Testis (tissue), 2 donors: ENCODE results near the gene UGT1A5.

Experiments
- CTCF ChIP-seq, 3 experiments: fragments of 450-650 bp in 2 of 3; fragments of 200-600 bp in 1 of 3; sonication (generic) in 1 of 3; IDR thresholded peaks; one replicate each; pipeline ENCODE4 v1.5.1; 2016 to 2019; ENCODE audit warnings: antibody characterized with exemption in 3 of 3, mild to moderate bottlenecking in 2 of 3, moderate library complexity in 1 of 3
- POLR2A ChIP-seq: fragments of 450-650 bp; IDR thresholded peaks from one replicate; pipeline ENCODE4 v1.6.1; 2017; ENCODE audit warnings: antibody characterized with exemption, mild to moderate bottlenecking, moderate library complexity

GRCh38 chr2:233718552-233718951 is 5.8 kb downstream of the UGT1A5 start, which contains the start of gene UGT1A4:
- TF ChIP-seq POLR2A (no peak), CTCF (IDR thresholded peaks at IDR 0.05) (no peak)
